ENCODE results near the gene EFCAB12. TPM values are rescaled to one million over a fixed set of nuclear protein-coding genes. Genes with fewer than 3 reads are reported as not detected.

Gene EFCAB12
- total and polyA plus RNA-seq, 2 of the 8 experiments (the other 6 are each of a cell fraction or from before 2014, with no cell fraction given) = 0.60 to 0.99 TPM

DNA sequence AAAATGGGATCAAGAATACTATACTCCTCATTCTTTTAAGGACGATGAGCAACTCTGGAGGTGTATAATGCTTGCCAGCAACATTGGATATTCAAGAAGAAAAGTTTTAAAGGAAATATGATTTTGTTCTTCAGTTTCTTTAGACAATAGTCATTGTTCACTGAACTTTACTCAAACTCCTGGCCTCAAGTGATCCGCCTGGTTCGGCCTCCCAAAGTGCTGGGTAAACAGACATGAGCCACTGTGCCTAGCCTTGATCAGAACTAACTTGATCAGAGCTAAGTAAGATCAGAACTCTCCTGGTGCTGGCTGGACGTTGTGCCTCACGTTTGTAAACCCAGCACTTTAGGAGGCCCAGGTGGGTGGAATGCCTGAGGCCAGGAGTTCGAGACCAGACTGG, 12.6 kb downstream of the EFCAB12 start:
- H2BK20ac ChIP-seq (ENCODE audit: low read length) = no peak overlapping the region
- no peaks in the 10 kb centered on the region; a peak in 1 of 7 replicates for H3K4me1 ChIP-seq (replicated peaks in 1 of 4; ENCODE audit: control insufficient read depth in 3 of 4, insufficient read depth in 4 of 4, low read length in 3 of 4)
- no peaks in the 10 kb centered on the region for H3K9me3 ChIP-seq (ENCODE audit: insufficient read depth in 2 of 2, low read depth in 1 of 2, low read length in 1 of 2)
- DNase-seq (ENCODE audit: low read depth in 1 of 2, low spot score in 2 of 2) (no peak), FAIRE-seq (no peak)
- no peak overlapping the region for H4K8ac ChIP-seq (ENCODE audit: extremely low read depth, insufficient read depth, low read length)
- H3K4ac ChIP-seq (replicated peaks; ENCODE audit: insufficient read length, low read depth, low read length) = no peak overlapping the region
- H3K27ac ChIP-seq (ENCODE audit: low read depth, low read length) = no peak overlapping the region
- POLR2A ChIA-PET (ENCODE audit: partially characterized antibody) = no interaction called here
- no peaks in the 10 kb centered on the region; a peak in 1 of 8 replicates for H3K36me3 ChIP-seq (ENCODE audit: control insufficient read depth in 2 of 4, insufficient read depth in 4 of 4, low read length in 3 of 4)
- H3K79me1 ChIP-seq (ENCODE audit: low read depth, low read length) = no peaks in the 10 kb centered on the region
- H2BK12ac ChIP-seq (ENCODE audit: low read depth, low read length) = no peak overlapping the region
- peaks cover 0 to 5% (median 0%) of the 10 kb centered on the region in 4 experiments; a peak in 2 of 7 replicates for H3K27me3 ChIP-seq (replicated peaks in 1 of 4; ENCODE audit: control insufficient read depth in 3 of 4, extremely low read depth in 1 of 4, insufficient read depth in 3 of 4, low read length in 3 of 4)
- H2AK5ac ChIP-seq (ENCODE audit: low read depth, low read length) = no peak overlapping the region
- 76% methylated on average over 6 of the region's 6 CpGs; no CpG with 5 or more reads in 1 of the 2 experiments for WGBS, 2 experiments (ENCODE audit: extremely low coverage in 1 of 2, insufficient coverage in 1 of 2, insufficient read length in 1 of 2, insufficient replicate concordance in 2 of 2, low coverage in 1 of 2, low lambda C conversion rate in 2 of 2, missing lambda C conversion rate in 1 of 2)
- no peak overlapping the region for H3K4me2 ChIP-seq (ENCODE audit: insufficient read depth in 1 of 2, low read depth in 2 of 2, low read length in 2 of 2)
- no peaks in the 10 kb centered on the region for H3K23me2 ChIP-seq (ENCODE audit: low read depth, low read length)
- no peak overlapping the region for H2BK120ac ChIP-seq (replicated peaks; ENCODE audit: low read depth, low read length)
- H2AFZ ChIP-seq (ENCODE audit: low read length) = no peak overlapping the region
- H4K20me1 ChIP-seq (replicated peaks in 1 of 2; ENCODE audit: control insufficient read depth in 1 of 2, insufficient read depth in 2 of 2, low read length in 2 of 2) = peaks cover 0 to 3% of the 10 kb centered on the region in 2 experiments
- no peak overlapping the region for H4K5ac ChIP-seq (ENCODE audit: insufficient read length, low read depth, low read length)
- no peak overlapping the region for H2BK15ac ChIP-seq (ENCODE audit: low read length)
- no peak overlapping the region for H3K9ac ChIP-seq (replicated peaks in 1 of 4; ENCODE audit: extremely low read depth in 1 of 4, low read depth in 3 of 4, low read length in 3 of 4)
- no peaks in the 10 kb centered on the region for H3K79me2 ChIP-seq (ENCODE audit: control insufficient read depth in 1 of 2, insufficient read depth in 2 of 2, low read length in 2 of 2)
- H3K18ac ChIP-seq (ENCODE audit: extremely low read depth, low read length) = no peak overlapping the region
- CTCF ChIA-PET (ENCODE audit: partially characterized antibody) = interaction anchor here (1.0 kb wide), 2 partner anchors 10 to 64 kb away, joined by 4 read pairs; no protein-coding TSS in a partner anchor
- H3K23ac ChIP-seq (ENCODE audit: insufficient read length) = no peak overlapping the region
- H3K14ac ChIP-seq (ENCODE audit: insufficient read length) = no peak overlapping the region
- H2BK5ac ChIP-seq (ENCODE audit: low read depth, low read length) = no peak overlapping the region
- no peak overlapping the region for H4K91ac ChIP-seq (replicated peaks; ENCODE audit: insufficient read length, low read length)
- H3K56ac ChIP-seq (replicated peaks; ENCODE audit: insufficient read length, low read depth, low read length) = no peak overlapping the region
- H3K4me3 ChIP-seq (ENCODE audit: extremely low read depth in 1 of 4, insufficient read depth in 2 of 4, low read depth in 3 of 4, low read length in 4 of 4) = no peak overlapping the region
- TF ChIP-seq BCL11A (IDR thresholded peaks at IDR 0.05; ENCODE audit: low read depth in 2 of 2, low read length in 2 of 2) = no peak
- TF ChIP-seq SP2 (IDR thresholded peaks at IDR 0.05; ENCODE audit: low read length) = no peak
- TF ChIP-seq ASH2L (IDR thresholded peaks at IDR 0.05; ENCODE audit: low read length) = no peak
- TF ChIP-seq CTBP2 (IDR thresholded peaks at IDR 0.05; ENCODE audit: borderline replicate concordance, insufficient read depth, insufficient read length, low read length) = no peak
- TF ChIP-seq CHD2 (IDR thresholded peaks at IDR 0.05; ENCODE audit: low read length) = no peak
- TF ChIP-seq, protein P1, sequence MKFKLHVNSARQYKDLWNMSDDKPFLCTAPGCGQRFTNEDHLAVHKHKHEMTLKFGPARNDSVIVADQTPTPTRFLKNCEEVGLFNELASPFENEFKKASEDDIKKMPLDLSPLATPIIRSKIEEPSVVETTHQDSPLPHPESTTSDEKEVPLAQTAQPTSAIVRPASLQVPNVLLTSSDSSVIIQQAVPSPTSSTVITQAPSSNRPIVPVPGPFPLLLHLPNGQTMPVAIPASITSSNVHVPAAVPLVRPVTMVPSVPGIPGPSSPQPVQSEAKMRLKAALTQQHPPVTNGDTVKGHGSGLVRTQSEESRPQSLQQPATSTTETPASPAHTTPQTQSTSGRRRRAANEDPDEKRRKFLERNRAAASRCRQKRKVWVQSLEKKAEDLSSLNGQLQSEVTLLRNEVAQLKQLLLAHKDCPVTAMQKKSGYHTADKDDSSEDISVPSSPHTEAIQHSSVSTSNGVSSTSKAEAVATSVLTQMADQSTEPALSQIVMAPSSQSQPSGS (IDR thresholded peaks at IDR 0.05; ENCODE audit: low read length) = no peak
- no peak for TF ChIP-seq EP300 (IDR thresholded peaks at IDR 0.05; ENCODE audit: borderline replicate concordance in 1 of 2, low read depth in 2 of 2, low read length in 2 of 2)
- TF ChIP-seq BACH1 (IDR thresholded peaks at IDR 0.05; ENCODE audit: low read length) = no peak
- no peak for TF ChIP-seq SIX5 (IDR thresholded peaks at IDR 0.05; ENCODE audit: low read depth, low read length)
- no peak for TF ChIP-seq RFX5 (IDR thresholded peaks at IDR 0.05; ENCODE audit: borderline replicate concordance, low read depth, low read length)
- TF ChIP-seq HDAC6 (IDR thresholded peaks at IDR 0.05; ENCODE audit: low read depth, low read length) = no peak
- TF ChIP-seq JUN (IDR thresholded peaks at IDR 0.05; ENCODE audit: low read depth, low read length) = no peak

Data from H1 (cell line).